IPS-18c (cell line): ENCODE measurements around the gene NR6A1.
A peak's percentile ranks its signal among the peaks of the same experiment; 100 is the strongest.

Source experiments
- H3K4me3 ChIP-seq: 2 replicates; pipeline ENCODE4 v1.7.0; 2013; ENCODE audit warnings: low read depth, mild to moderate bottlenecking, low read length, moderate library complexity; ENCODE audit not compliant: insufficient read depth
- H3K9me3 ChIP-seq: one replicate; pipeline ENCODE4 v1.6.1; 2013; ENCODE audit warnings: mild to moderate bottlenecking, low read length, moderate library complexity; ENCODE audit not compliant: control insufficient read depth, insufficient read depth

Gene NR6A1

DNA sequence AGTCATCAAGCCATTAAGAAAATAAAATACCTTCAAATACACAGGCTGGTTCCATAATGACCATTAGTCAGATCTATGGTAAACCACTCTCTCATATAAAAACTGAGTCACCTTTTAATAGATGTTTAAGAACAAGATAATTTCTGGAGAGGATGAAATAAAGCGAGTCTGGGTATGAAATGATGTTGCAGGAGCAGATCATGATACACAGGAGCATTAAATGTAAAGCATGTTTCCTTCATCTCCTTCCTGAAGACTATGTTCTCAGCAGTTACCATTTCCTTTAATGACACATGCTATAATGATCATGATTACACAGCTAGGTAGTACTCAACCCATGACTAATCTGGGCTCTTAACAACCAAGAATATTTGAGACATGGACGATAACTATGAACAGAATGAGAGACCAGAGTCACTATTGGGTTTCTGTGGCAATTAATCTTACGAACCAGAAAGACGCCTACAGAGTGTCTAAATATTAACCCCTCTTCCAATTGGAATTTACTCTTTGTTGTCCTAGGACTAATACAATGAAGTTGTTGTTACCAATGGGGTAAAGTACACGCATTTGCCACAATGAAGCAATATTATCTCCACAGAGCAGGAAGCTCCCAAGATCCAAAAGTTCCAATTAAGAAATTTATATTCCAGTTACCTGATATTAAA, 105.6 kb downstream of the NR6A1 start:
- H3K4me3 ChIP-seq, result no peak overlapping the region
- no peaks in the 10 kb centered on the region for H3K9me3 ChIP-seq

DNA sequence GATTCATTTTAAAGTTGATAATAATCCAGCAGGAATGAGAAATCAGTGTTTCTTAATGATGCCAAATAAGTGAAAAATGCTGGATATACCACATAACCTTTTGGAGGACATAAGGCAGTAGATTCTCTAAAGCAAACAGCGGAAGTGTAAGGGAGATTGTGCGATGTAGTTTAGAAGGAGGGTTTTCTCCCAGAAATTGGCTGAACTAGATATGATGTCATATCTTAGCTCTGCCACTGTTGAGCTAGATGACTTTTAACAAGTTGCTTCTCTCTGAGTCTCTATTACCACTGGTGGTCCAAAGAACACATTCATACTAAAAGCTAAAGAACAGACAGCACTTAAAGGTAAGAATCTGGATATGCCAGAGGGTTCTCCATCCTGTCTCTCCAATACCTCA, 107.0 kb downstream of the NR6A1 start:
- Histone ChIP-seq H3K9me3 (no peaks in the 10 kb centered on the region), H3K4me3 (no peak overlapping the region)

DNA sequence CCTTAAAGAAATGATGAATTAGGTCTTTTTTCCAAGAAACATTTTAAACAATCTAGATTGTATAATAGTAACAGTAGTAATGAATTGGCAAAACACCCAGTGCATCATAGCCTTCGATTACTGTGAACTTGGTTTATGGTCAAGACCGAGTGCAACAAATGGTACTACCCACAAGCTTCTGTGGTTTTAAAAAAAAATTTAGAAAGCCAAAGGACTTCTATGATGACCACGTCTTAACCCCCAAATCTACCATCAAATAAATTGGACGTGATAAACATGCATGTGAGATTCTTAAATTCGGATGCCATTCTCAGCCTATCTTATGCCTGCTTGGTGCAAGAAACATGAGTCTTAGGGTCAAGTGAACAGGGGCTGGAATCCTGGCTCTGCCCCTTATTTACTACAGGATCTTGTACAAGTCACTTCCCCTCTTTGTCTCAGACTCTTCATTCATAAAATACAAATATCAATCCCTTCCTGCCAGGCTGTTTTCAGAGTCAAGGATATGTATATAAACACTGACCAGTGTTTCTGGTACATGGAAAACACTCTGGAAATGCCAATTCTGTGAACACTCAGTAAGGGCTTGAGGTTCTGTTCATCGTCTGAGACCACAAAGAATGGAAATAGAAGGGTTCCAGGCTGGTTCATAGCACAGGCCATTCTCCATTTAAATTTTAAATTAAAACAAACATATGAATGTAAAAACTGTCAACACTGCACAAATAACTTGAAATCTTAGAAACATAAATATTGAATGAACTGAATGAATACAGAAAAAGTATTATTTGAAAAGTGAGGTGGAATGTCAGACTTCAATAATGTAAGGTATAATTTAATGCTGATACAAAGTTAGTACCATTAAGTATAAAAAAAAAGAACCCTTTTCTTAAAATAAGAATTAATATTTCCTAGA, 107.8 kb downstream of the NR6A1 start:
- H3K4me3 ChIP-seq, result no peak overlapping the region

DNA sequence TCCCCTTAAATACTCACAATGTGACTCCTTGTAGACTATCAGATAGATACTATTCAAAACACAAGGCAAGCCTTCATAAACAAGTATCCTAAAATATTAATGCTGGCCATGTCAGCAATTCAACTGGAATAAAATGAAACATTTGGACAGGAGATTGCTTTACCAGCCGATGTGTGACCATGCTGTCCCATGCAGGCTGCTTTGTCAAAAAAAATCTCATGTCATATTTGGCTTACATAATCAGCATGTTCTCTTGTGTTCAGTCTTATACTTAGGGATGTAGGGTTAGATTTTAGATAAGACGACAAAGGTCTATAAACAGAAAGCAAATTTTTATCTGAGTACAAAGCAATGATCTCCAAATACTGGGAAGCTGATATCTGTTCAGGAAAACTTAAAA, 108.5 kb downstream of the NR6A1 start:
- no peaks in the 10 kb centered on the region for H3K9me3 ChIP-seq
- H3K4me3 ChIP-seq, result no peak overlapping the region

More for the DNA sequence above, 107.8 kb downstream of the NR6A1 start:
- H3K9me3 ChIP-seq, result no peaks in the 10 kb centered on the region

DNA sequence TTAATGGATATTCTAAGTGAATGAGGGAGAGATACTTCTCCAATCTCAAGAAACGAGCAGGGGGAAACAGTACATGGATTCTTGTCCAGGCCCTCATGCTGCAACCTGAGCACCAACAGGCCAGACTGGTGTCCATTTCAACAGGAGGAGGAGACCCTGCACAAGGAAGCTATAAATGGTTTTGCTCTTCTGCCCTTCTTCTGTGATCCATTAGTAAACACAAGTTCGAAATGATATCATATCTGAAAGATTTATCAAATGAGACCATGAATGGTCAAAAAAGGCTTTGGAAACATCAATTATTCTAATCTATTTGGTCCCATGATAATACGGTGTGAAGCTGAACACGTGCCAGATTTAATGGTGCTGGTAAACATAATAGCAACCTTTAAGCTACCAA, 109.8 kb downstream of the NR6A1 start:
- Histone ChIP-seq H3K4me3 (no peak overlapping the region), H3K9me3 (no peaks in the 10 kb centered on the region)

DNA sequence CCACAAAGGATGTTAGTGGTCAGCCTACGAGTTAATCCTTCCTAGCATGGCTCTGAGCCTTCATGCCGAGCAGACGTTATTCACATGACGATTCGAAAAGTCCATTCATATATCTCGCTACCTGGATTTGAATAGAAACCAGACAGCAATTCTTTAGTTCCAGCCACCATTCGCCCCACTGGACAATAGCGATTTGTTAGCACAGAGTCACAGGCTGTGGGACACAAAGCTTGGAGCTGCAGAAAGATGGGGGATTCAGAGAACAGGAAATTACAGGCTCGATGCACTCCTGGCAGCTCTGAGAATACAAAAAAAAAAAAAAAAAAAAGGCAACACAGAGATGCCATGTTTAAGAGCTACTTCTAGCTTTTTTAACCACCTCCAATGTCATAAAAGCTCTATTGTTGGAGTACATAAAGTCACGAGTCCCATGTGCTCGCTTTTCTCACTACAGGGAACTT, 110.7 kb downstream of the NR6A1 start:
- peak overlapping the region; percentile 1; the same call in 1 of the 2 replicates for H3K4me3 ChIP-seq
- H3K9me3 ChIP-seq, result no peaks in the 10 kb centered on the region

DNA sequence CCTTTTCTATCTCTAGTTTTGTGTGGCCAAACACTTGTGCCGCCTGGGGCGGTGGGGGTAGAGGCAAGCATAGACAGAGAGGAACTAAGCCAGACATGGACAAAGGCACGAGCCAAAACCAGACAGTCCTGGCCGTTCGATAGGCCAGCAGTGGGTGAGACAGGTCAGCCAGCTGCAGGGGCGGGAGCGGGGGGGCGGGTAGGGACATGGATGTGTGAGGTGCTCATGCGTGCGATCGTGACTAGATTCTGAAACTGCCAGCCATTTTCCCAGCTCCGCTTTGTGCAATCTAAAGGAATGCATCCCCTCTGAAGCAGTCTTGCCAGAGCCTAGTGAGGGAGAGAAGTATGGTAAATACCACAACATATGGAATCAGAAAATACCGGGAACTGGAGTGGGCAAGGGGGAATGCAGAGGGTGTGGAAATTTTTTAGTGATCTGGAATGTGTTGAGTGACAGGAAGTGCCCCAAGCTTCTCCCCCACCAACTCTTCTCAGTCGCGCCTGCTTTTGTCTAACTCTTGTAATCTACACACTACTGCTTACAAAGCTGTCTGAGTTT, 111.9 kb downstream of the NR6A1 start:
- Histone ChIP-seq H3K9me3 (no peaks in the 10 kb centered on the region), H3K4me3 (peak overlapping the region; percentile 65)

- Histone ChIP-seq H3K4me3 (peak overlapping the region; percentile 65; the same call in 1 of the 2 replicates), H3K9me3 (no peaks in the 10 kb centered on the region)
Observed at GRCh38 chr9:124658165-124659017, 112.7 kb downstream of the NR6A1 start.

DNA sequence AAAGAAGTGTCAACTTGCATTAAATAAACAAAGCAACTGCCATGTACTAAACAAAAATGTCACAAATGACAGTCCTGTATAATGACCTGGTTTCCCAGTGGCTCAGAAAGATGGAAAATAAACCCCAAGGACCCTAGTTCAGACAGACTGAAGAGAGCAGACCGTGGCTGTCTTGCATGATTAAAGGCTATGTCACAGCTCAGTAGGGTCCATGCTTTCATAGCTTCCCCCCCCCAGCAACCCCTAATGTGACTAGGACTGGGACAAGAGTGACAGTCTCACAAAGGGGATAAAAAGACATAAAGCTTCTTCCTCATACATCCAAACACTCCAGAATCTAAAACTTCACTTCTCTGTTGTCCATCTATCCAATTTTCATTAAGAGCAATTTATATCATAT, 113.6 kb downstream of the NR6A1 start:
- H3K9me3 ChIP-seq, result no peaks in the 10 kb centered on the region
- H3K4me3 ChIP-seq, result no peak overlapping the region

DNA sequence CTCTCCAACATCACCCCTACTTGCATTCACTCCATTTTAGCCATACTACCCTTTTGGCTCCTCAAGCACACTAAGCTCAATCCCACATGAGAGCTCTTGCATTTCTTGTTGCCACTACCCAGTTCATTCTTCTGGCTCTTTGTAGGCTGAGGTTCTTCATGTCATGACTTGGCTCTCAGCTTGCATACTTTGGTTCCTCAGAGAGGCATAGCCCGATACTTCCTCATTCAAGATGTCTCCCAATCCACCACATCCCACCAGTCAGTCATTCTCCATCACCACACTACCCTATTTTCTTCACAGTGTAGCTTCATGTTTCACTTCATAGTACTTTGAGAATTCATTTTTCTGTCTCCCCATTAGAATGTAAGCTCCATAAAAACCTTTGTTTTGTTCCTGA, 116.7 kb downstream of the NR6A1 start:
- Histone ChIP-seq H3K4me3 (no peak overlapping the region), H3K9me3 (no peaks in the 10 kb centered on the region)

DNA sequence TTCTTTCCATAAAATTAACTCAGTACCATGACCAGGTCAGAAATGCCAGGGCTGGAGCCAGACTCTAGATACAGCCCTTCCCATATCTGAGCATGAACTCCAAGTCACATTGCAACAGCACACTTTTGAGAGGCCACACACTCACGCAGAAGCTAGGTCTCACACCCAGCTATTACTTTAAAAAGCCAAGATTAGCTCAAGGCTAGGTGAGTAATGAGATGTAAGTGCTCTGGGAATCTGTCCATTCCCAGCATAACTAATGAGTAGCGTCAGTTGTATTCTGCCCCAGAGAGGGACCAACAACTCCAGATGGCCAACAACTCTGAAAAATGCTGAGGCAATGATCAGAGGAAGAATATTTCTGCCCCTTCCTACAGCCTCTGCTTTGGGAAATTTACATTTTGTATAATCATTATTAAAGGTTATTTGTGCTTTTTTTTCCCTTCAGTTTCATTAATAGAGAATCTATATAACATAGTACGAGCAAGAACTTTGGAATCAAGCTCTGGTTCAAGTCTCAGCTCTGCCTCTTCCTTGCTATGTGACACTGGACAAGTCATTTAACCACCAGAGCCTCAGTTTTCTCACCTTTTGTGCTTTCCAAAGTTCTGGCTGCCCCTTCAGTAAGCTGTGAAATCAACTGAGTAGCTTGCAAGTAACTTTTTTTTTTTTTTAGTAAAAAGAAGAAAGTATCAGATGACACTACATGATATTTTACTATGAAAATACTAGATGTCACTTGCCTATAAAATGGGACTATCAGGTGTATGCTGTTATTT, 118.3 kb downstream of the NR6A1 start:
- H3K9me3 ChIP-seq, result no peaks in the 10 kb centered on the region
- H3K4me3 ChIP-seq, result no peak overlapping the region

GRCh38 chr9:124652203-124652602, 118.9 kb downstream of the NR6A1 start:
- no peak overlapping the region for H3K4me3 ChIP-seq
- H3K9me3 ChIP-seq, result no peaks in the 10 kb centered on the region

- Histone ChIP-seq H3K9me3 (no peaks in the 10 kb centered on the region), H3K4me3 (no peak overlapping the region)
Observed at GRCh38 chr9:124645274-124645673, 125.8 kb downstream of the NR6A1 start.

DNA sequence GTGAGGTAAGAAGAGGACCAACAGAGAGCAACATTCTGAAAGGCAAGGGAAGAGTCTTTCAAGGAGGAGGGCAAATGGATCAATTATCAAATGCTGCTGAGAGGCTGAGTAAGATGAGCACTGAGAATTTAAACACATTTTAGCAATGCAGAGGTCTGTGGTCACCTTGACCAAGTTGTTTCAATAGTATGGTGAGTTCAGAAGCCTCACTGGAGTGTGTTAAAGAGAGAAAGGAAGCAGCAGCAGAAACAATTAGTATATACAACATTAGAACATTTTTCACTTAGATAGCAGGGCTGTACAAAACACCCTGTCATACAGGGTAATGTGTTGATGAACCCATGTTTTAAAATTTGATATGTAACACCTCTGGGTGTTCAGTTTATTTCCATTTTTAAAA, 131.5 kb downstream of the NR6A1 start:
- Histone ChIP-seq H3K4me3 (no peak overlapping the region), H3K9me3 (no peaks in the 10 kb centered on the region)

- Histone ChIP-seq H3K9me3 (no peaks in the 10 kb centered on the region), H3K4me3 (no peak overlapping the region)
Observed at GRCh38 chr9:124635285-124635684, 135.8 kb downstream of the NR6A1 start.

- Histone ChIP-seq H3K9me3 (no peaks in the 10 kb centered on the region), H3K4me3 (no peak overlapping the region)
Observed at GRCh38 chr9:124632077-124632621, 139.0 kb downstream of the NR6A1 start.
